K562 (cell line): ENCODE data around the gene MBOAT1. TPM values are rescaled to one million over a fixed set of nuclear protein-coding genes. Genes with fewer than 3 reads are reported as not detected.

Source experiments
- ATAC-seq: fragments of 200-7000 bp; cut with Tn5 transposase; 3 replicates; pipeline ENCODE4 v1.9.1; 2020; ENCODE audit warnings: moderate library complexity
- BruUV-seq: library from RNA; stranded (reverse); fragments of 400-500 nt; replicated peaks from 2 replicates; lab custom pipeline; 2021; lab: Mats Ljungman, UMichigan
- CTCF ChIA-PET: fragments of 300-600 bp; formaldehyde crosslinking; extraction: SDS; loops from one replicate; lab custom pipeline; 2021; ENCODE audit warnings: low intra/inter-chr PET ratio; lab: Yijun Ruan, JAX
- POLR2A ChIA-PET: fragments of 300-600, 350-650 bp; sonication (Branson Sonifier 250); formaldehyde crosslinking; extraction: SDS; loops from one replicate; lab custom pipeline; 2021; ENCODE audit warnings: antibody characterized with exemption, inconsistent platforms; lab: Yijun Ruan, JAX
- DNase-seq, 4 experiments: peaks; one replicate each; pipeline versions ENCODE4 v3.0.0 to v3.0.0-alpha.2; 2011 to 2018; ENCODE audit warnings: low spot score in 3 of 4, mixed read lengths in 3 of 4; ENCODE audit errors: extremely low read depth in 1 of 4
- FAIRE-seq: peaks from 2 replicates; lab custom pipeline; 2011; peaks lifted over from hg19 to GRCh38; lab: Jason Lieb, UNC
- H2AFZ ChIP-seq: 2 replicates; pipeline ENCODE4 v1.6.0; 2011; ENCODE audit warnings: low read depth, low read length, control low read depth, inconsistent platforms
- H3K27ac ChIP-seq: fragments of 200-600 bp; 3 replicates; pipeline ENCODE4 v1.8.0; 2011; ENCODE audit warnings: low read depth, mild to moderate bottlenecking, control low read depth, inconsistent platforms, low read length, moderate library complexity, mixed read lengths; ENCODE audit errors: extremely low read depth
- H3K27me3 ChIP-seq, 2 experiments: fragments of 300-600 bp in 1 of 2; 2 replicates in 1 of 2; 3 replicates in 1 of 2; pipeline versions ENCODE4 v1.6.0 to v1.8.0; 2011; ENCODE audit warnings: inconsistent platforms in 2 of 2, low read length in 2 of 2, mild to moderate bottlenecking in 1 of 2, mixed read lengths in 1 of 2, moderate library complexity in 1 of 2; ENCODE audit not compliant: control insufficient read depth in 2 of 2, insufficient read depth in 2 of 2
- H3K36me3 ChIP-seq: fragments of 300-600 bp; 3 replicates; pipeline ENCODE4 v1.8.0; 2011; ENCODE audit warnings: mild to moderate bottlenecking, low read length, inconsistent platforms; ENCODE audit not compliant: control insufficient read depth, insufficient read depth
- H3K4me1 ChIP-seq, 2 experiments: fragments of 200-600 bp in 1 of 2; replicated peaks in 1 of 2; 2 replicates in 1 of 2; 3 replicates in 1 of 2; pipeline versions ENCODE4 v1.5.1 to v1.8.0; 2011; ENCODE audit warnings: inconsistent platforms in 2 of 2, low read length in 2 of 2, mild to moderate bottlenecking in 1 of 2, mixed read lengths in 1 of 2, moderate library complexity in 1 of 2; ENCODE audit not compliant: control insufficient read depth in 2 of 2, insufficient read depth in 2 of 2
- H3K4me2 ChIP-seq: 2 replicates; pipeline ENCODE4 v1.6.1; 2011; ENCODE audit warnings: low read length, control low read depth, inconsistent platforms, mixed read lengths; ENCODE audit not compliant: insufficient read depth
- H3K4me3 ChIP-seq: fragments of 200-600 bp; sonication (generic), shearing (Covaris generic); 2 replicates; pipeline ENCODE4 v1.5.1; 2016; ENCODE audit warnings: control low read depth, inconsistent platforms
- H3K79me2 ChIP-seq: fragments of 200-600 bp; 3 replicates; pipeline ENCODE4 v1.8.0; 2011; ENCODE audit warnings: low read length, inconsistent platforms; ENCODE audit not compliant: control insufficient read depth, insufficient read depth
- H3K9ac ChIP-seq, 2 experiments: 2 replicates each; pipeline versions ENCODE4 v1.6.0 to v1.6.1; 2011; ENCODE audit warnings: low read depth in 2 of 2, low read length in 2 of 2, control low read depth in 1 of 2, inconsistent platforms in 1 of 2, mild to moderate bottlenecking in 1 of 2, mixed read lengths in 1 of 2; ENCODE audit not compliant: insufficient read depth in 1 of 2
- H3K9me1 ChIP-seq: one replicate; pipeline ENCODE4 v1.6.0; 2011; ENCODE audit warnings: inconsistent platforms, mild to moderate bottlenecking, low read length, moderate library complexity; ENCODE audit not compliant: control insufficient read depth, insufficient read depth
- H3K9me3 ChIP-seq: replicated peaks from 2 replicates; pipeline ENCODE4 v1.5.1; 2011; ENCODE audit warnings: low read depth, low read length, inconsistent platforms; ENCODE audit not compliant: control insufficient read depth, insufficient read depth
- H4K20me1 ChIP-seq: replicated peaks from 2 replicates; pipeline ENCODE4 v1.6.1; 2011; ENCODE audit warnings: low read length, inconsistent platforms, mixed read lengths; ENCODE audit not compliant: control insufficient read depth, insufficient read depth
- CBFA2T2 ChIP-seq: fragments of 450-650 bp; conservative IDR thresholded peaks from 2 replicates; pipeline ENCODE4 v1.6.1; 2017; ENCODE audit warnings: mild to moderate bottlenecking
- CEBPB ChIP-seq: fragments of 450-650 bp; IDR thresholded peaks from 2 replicates; pipeline ENCODE4 v1.6.1; 2016; ENCODE audit warnings: missing genetic modification characterization, missing compliant biosample characterization
- CEBPG ChIP-seq, 3 experiments: fragments of 200-800 bp in 1 of 3; sonication (Bioruptor generic) in 1 of 3; sonication (generic) in 1 of 3; formaldehyde crosslinking in 1 of 3; IDR thresholded peaks in 2 of 3; conservative IDR thresholded peaks in 1 of 3; 2 replicates each; pipeline versions ENCODE4 v1.6.1 to v1.8.0; 2016 to 2022; ENCODE audit warnings: missing compliant biosample characterization in 2 of 3, missing genetic modification characterization in 2 of 3, mild to moderate bottlenecking in 1 of 3, missing genetic modification reagents in 1 of 3
- THAP7 ChIP-seq: fragments of 250-450 bp; sonication (Bioruptor Pico); IDR thresholded peaks from 2 replicates; pipeline ENCODE4 v1.5.0; 2021
- WGBS: fragments of 100-300 bp; shearing (Covaris generic); methylation state at CpG from one replicate; pipeline ENCODE4 v1.1.6; 2016; ENCODE audit warnings: low coverage, mixed read lengths; ENCODE audit not compliant: insufficient coverage; ENCODE audit errors: missing lambda C conversion rate; 5-methylcytosine and 5-hydroxymethylcytosine counted together
- in situ Hi-C: fragments of 300-500 bp; cut with MboI; formaldehyde crosslinking; loops from 4 replicates; pipeline ENCODE4 v1.15.0; 2018; ENCODE audit warnings: inconsistent platforms, mixed read lengths
- intact Hi-C: fragments of 100-400 bp; cut with micrococcal nuclease; formaldehyde crosslinking; loops from 2 replicates; pipeline ENCODE4 v1.14.2; 2022
- polyA plus RNA-seq, 8 experiments: library from polyadenylated mRNA; depleted of rRNA in 4 of 8; stranded (reverse) in 5 of 8; unstranded in 3 of 8; fragments of >200 nt; fragmentation: Nextera tagmentation in 2 of 8; fragmentation: Illumina TruSeq in 1 of 8; extraction: Ambion mirVana in 2 of 8; extraction: Trizol in 1 of 8; gene quantifications; 2 replicates each; pipeline versions ENCODE4 v1.2.1 to v1.2.3, GENCODE V29; 2011 to 2014; ENCODE audit warnings: inconsistent platforms in 1 of 8, missing spikeins in 1 of 8
- total RNA-seq, 7 experiments: library from RNA; depleted of rRNA in 6 of 7; stranded (reverse); fragments of >200 nt in 6 of 7; fragmentation: Illumina TruSeq in 2 of 7; extraction: Trizol in 2 of 7; gene quantifications; 2 replicates each; pipeline versions ENCODE4 v1.2.1 to v1.2.3, GENCODE V29; 2011 to 2021; ENCODE audit warnings: low replicate concordance in 1 of 7

MBOAT1 gene
- total and polyA plus RNA-seq, 9 of the 15 experiments (the other 6 are each of a cell fraction or from before 2014, with no cell fraction given): 0.13 to 16.5 (median 10.3) TPM

- no peak overlapping the region for H3K9ac ChIP-seq
- ChIA-PET CTCF (no interaction called here), POLR2A (interaction anchor here (0.6 to 3.3 kb wide), 5 partner anchors 11 to 943 kb away, joined by 3 to 7 read pairs (median 4); no protein-coding TSS in a partner anchor)
- FAIRE-seq: no peak
- intact Hi-C loops: no loop called here
- no peaks in the 10 kb centered on the region for H3K79me2 ChIP-seq
- no TSS peak for BruUV-seq
- in situ Hi-C loops: no loop called here
- no peak for ATAC-seq
- 75% methylated on average over 30 of the region's 48 CpGs for WGBS
- no peaks in the 10 kb centered on the region for H3K9me3 ChIP-seq
- H3K27me3 ChIP-seq: no peaks in the 10 kb centered on the region
- TF ChIP-seq THAP7: no peak
- H3K4me2 ChIP-seq: no peak overlapping the region
- no peaks in the 10 kb centered on the region for H3K36me3 ChIP-seq
- H3K4me1 ChIP-seq: no peaks in the 10 kb centered on the region
- H4K20me1 ChIP-seq: no peaks in the 10 kb centered on the region
- H3K9me1 ChIP-seq: no peaks in the 10 kb centered on the region
- H3K27ac ChIP-seq: no peak overlapping the region
- no peak overlapping the region for H2AFZ ChIP-seq
- DNase-seq: no peak
- H3K4me3 ChIP-seq: no peak overlapping the region
Observed at GRCh38 chr6:20259316-20260049, 47.2 kb upstream of the MBOAT1 start.

GRCh38 chr6:20255428-20255827 lies 43.2 kb upstream of the MBOAT1 start:
- no peak for DNase-seq
- H3K27ac ChIP-seq: no peak overlapping the region
- H3K9me1 ChIP-seq: no peaks in the 10 kb centered on the region
- no peak for FAIRE-seq
- no peaks in the 10 kb centered on the region for H4K20me1 ChIP-seq
- BruUV-seq: no TSS peak
- no peak for TF ChIP-seq CEBPG (CRISPR knock-in tag; IDR thresholded peaks at IDR 0.05)
- TF ChIP-seq CEBPG (tag; conservative IDR thresholded peaks at IDR 0.05 in 1 of 2, IDR thresholded peaks at IDR 0.05 in 1 of 2): peak in 1 of 2 experiments; percentile 67; a peak in 2 of 4 replicates
- no peak for TF ChIP-seq CBFA2T2
- peak; percentile 51; the same call in 1 of the 2 replicates for TF ChIP-seq CEBPB (tag)
- CTCF ChIA-PET: no interaction called here
- no peaks in the 10 kb centered on the region for H3K79me2 ChIP-seq
- H3K4me2 ChIP-seq: no peak overlapping the region
- in situ Hi-C loops (no loop called here), intact Hi-C loops (no loop called here)
- H3K27me3 ChIP-seq: peaks cover 0 to 3% of the 10 kb centered on the region in 2 experiments; a peak in 2 of 5 replicates
- no peak overlapping the region for H2AFZ ChIP-seq
- no peak overlapping the region for H3K9ac ChIP-seq
- no peaks in the 10 kb centered on the region for H3K9me3 ChIP-seq
- no peak for ATAC-seq
- POLR2A ChIA-PET: no interaction called here
- H3K4me1 ChIP-seq: no peaks in the 10 kb centered on the region
- H3K36me3 ChIP-seq: no peaks in the 10 kb centered on the region
- no peak overlapping the region for H3K4me3 ChIP-seq
